GM12872 (cell line): ENCODE results near the gene RINL.

ENCODE experiments used
- TF ChIP-seq, protein P1 (sequence below): IDR thresholded peaks from 3 replicates; pipeline ENCODE4 v1.5.1; 2011; ENCODE audit warnings: low read depth, mild to moderate bottlenecking, low read length, moderate library complexity; ENCODE audit not compliant: insufficient read depth

Gene RINL

DNA sequence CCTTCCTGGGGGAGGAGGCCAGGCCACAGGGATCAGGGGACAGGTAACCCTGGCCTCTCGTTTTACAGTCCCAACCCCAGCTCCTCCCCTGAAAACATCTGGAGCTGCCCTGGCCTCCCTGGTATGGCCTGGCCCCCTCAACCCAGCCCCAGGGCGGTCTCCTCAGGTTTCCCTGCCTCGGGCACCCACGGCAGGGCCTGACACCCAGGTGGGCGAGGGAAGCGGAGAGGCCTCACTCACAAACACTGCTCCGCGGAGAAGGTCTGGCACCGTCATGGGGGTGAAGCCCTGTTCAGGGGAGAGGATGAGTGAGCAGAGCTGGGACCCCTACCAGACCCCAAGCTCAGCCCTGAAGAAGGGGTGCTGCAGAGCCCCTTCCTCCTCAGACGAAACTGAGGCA is 40.5 kb upstream of the RINL start:
- TF ChIP-seq, protein P1, sequence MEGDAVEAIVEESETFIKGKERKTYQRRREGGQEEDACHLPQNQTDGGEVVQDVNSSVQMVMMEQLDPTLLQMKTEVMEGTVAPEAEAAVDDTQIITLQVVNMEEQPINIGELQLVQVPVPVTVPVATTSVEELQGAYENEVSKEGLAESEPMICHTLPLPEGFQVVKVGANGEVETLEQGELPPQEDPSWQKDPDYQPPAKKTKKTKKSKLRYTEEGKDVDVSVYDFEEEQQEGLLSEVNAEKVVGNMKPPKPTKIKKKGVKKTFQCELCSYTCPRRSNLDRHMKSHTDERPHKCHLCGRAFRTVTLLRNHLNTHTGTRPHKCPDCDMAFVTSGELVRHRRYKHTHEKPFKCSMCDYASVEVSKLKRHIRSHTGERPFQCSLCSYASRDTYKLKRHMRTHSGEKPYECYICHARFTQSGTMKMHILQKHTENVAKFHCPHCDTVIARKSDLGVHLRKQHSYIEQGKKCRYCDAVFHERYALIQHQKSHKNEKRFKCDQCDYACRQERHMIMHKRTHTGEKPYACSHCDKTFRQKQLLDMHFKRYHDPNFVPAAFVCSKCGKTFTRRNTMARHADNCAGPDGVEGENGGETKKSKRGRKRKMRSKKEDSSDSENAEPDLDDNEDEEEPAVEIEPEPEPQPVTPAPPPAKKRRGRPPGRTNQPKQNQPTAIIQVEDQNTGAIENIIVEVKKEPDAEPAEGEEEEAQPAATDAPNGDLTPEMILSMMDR, result no peak

DNA sequence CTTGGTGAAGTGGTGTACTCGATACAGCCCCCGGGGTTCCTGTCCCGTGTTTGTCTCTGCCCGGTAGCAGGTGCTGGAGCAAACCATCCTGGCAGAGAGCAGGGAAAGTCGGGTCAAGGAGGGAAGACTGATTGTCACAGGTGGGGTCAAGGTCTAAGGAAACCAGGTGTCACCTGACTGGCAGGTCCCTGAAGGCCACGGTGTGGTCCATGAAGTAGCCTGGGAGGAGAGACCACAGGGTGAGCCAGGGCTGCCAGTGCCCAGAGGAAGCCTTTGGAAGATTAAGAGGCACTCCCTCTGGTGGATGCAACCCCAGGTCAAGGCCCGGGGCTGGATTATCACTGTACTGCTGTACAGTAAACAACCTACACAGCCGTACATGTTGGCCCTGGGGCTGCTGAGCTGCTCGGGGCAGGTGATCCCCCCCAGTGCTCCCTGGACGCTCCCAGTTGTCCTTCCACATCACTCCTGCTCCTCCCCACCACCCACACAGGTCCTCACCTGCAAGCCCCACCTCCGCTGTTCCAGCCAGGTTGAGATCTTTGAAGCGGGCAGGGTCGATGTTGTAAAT is 39.9 kb upstream of the RINL start:
- TF ChIP-seq, protein P1, result no peak

DNA sequence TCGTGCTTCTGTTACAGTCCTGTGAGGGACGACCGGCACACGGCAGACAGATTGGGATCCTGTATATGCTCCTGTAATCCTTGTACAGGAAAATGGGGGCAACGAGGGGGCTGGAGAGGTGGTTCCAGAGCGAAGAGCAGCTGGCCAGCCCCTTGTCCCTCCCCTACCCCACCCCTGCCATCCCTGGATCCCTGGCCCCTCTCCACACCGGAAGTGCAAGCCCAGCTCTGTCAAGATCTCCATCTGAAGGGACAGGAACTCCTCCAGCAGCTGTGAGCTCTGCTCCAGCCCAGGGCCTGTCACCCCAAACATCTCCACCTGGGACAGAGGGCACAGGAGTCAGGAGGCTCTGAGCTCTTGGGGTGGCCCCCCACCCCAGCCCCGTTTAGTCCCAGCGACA is 39.4 kb upstream of the RINL start:
- TF ChIP-seq, protein P1, result no peak

DNA sequence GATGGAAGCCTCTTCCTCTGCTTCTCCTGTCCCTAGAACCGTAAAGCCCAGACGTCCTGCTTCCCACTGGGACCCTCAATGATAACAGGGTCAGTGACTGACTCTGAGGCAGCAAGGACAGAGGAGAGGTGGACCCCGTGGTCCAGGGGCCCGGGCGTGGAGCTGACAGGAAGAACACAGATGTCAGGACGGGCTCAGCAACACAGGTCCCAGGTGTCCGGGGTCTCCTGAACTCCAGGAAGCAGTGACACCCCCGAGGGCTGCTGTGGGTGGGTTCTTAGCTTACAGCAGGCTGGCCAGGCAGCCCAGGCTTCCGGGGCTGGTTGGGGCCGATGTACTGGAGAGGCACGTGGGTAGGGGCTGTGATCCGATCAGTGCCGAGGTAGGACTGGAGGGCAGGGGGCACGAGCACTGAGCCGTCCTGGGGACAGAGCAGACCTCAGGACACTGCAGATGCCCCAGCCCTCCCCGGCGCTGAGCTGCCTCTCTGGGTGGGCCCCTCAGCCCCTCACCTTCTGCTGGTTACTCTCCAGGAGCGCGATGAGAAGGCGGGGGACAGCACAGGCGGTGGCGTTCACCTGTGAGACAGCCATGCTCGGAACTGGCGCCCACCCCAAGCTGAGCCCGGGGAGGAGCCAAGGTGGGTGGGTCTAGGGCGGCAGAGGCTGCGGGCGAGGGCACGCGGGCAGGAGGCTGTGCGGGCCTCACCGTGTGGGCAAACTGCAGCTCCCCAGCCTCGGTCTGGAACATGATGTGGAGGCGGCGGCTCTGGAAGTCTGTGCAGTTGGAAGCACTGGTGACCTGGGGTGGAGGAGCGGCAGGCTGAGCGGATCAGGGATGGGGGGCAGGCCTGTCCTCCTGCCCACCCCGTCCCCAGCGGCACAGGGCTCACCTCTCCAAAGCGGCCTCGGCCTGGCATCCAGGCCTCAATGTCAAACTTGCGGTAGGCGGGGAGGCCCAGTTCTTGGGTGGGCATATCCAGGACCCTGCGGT is 37.5 kb upstream of the RINL start:
- TF ChIP-seq, protein P1, result no peak

DNA sequence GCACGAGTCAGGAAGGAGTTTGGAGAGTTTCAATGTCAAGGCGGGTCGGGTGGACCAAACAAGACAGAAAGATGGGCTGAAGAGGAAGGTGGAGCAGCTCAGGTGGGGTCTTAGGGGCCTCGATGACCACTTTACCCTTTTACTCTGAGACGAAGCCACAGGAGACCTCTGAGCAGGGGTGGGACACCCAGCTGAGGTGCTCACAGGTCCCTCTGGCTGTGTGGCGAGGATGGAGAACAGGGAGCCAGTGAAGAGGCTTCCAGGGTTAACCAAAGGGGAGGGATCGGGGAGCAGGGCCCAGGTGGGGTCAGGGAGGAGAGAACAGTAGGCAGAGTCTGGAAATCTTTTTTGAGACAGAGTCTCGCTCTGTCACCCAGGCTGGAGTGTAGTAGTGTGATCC is 35.9 kb upstream of the RINL start:
- TF ChIP-seq, protein P1, result no peak

DNA sequence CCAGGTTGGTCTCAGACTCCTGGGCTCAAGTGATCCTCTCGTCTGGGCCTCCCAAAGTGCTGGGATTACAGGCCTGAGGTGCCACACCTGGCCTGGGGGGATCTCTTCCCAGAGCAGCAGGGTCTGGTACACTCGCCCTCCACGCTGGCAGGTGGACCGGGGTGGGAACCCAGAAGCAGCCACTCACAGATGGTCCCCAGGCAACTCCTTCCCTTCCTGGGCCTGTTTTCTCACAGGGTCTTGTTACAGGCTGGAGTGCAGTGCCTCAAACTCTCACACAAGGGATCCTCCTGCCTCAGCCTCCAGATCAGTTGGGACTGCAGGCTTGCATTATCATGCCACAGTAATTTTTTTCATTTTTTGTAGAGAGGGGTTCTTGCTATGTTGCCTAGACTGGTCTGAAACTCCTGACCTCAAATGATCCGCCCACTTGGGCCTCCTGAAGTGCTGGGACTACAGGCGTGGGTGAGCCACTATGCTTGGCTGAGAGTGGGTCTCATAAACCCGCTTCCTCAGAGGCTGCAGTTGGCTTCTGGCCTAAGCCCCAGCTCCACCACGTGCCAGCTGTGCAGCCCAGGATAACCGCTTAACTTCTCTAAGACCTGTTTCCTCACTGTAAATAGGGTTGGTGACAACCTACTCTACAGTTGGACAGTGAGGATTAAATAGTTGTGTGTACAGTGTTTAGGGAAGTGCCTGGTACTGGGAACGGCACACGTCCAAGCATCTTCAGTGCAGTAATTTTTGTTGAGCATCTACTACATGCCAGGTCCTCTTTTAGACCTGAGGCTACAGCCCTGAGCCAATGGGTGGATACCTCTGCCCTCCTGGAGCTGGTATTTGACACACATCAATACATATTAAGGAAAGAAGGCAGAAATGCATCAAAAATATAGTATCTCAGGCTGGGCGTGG is 34.8 kb upstream of the RINL start:
- TF ChIP-seq, protein P1, result no peak

DNA sequence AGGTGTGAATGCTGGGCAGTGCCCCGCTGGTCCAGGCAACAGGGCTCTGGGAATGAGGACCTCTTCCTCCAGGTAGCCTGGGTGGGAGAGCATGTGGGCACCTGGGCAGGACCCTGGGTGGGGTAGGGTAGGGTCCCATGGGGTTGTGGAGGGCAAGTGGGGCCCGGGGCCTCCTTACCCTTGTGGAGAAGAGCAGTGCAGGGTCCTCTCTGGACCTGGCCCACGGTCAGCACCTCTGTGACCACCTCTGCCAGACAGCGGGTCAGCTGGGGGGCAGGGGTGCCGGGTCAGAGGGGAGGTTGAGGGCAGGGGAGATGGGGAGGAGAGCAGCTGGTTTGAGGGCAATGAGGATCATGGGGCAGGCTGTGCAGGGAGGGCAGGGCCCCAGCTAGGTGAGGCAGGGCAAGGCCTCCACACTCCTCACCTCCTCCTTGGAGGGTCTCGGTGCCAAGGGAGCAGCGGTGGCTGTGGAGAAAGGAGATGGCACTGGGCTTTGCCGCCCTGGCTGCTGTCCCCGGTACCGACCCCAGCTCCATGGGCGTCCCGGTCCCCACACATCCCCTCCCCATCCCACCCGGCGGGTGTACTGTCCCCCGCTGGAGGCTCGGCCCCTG is 33.4 kb upstream of the RINL start:
- TF ChIP-seq, protein P1, result no peak
